ENCODE measurements around the gene SETMAR. TPM values are rescaled to one million over a fixed set of nuclear protein-coding genes. Genes with fewer than 3 reads are reported as not detected.

Gene SETMAR
- total RNA-seq, 2 experiments from 2014 or later = 9.1 to 9.2 TPM

DNA sequence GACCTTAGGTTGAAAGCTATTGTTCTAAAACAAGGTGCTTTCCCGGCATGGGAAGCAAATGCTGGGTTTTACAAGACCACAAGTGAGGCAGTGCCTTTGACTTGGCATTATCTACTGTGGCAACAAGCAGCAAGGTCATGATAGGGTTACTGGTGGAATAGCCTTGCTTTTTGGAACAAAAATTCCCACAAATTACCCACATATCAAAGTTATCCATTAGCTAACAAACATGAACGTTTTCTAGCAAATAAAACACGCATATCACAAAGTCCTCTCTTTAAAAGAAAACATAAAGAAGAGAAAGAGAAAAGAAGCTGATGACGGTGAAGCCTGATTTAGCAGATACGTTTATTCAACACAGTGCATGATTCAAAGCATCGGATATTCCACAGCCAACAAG is 57.6 kb downstream of the SETMAR start:
- Histone ChIP-seq H3K27ac (ENCODE audit: low read depth in 1 of 2, low read length in 2 of 2) (no peak overlapping the region), H3K27me3 (ENCODE audit: control insufficient read depth in 1 of 2, insufficient read depth in 2 of 2, low read length in 2 of 2) (no peaks in the 10 kb centered on the region), H3K9me3 (ENCODE audit: control insufficient read depth in 1 of 2, insufficient read depth in 1 of 2, low read length in 2 of 2) (no peaks in the 10 kb centered on the region), H3K4me1 (ENCODE audit: insufficient read depth, low read length) (no peaks in the 10 kb centered on the region), H3K36me3 (ENCODE audit: insufficient read depth, low read length) (peaks cover 11% of the 10 kb centered on the region), H3K4me3 (ENCODE audit: low read length) (no peak overlapping the region)
- no peaks in the 10 kb centered on the region for H3K27me3 Mint-ChIP-seq
- ChIA-PET CTCF (interaction anchor here (0.6 to 1.3 kb wide), 2 partner anchors 10 to 607 kb away, joined by 3 to 6 read pairs; no protein-coding TSS in a partner anchor), POLR2A (no interaction called here)
- no peak for DNase-seq
- intact Hi-C loops (cut with DNase I, micrococcal nuclease) = no loop called here
- H3K4me1 Mint-ChIP-seq (ENCODE audit: low read depth) = no peaks in the 10 kb centered on the region
- H3K4me3 Mint-ChIP-seq = no peak overlapping the region
- ATAC-seq (ENCODE audit: poor library complexity) = no peak
- H3K9me3 Mint-ChIP-seq = no peaks in the 10 kb centered on the region
- peaks cover 23% of the 10 kb centered on the region for H3K36me3 Mint-ChIP-seq (ENCODE audit: low read depth)
- TF ChIP-seq, protein P1, sequence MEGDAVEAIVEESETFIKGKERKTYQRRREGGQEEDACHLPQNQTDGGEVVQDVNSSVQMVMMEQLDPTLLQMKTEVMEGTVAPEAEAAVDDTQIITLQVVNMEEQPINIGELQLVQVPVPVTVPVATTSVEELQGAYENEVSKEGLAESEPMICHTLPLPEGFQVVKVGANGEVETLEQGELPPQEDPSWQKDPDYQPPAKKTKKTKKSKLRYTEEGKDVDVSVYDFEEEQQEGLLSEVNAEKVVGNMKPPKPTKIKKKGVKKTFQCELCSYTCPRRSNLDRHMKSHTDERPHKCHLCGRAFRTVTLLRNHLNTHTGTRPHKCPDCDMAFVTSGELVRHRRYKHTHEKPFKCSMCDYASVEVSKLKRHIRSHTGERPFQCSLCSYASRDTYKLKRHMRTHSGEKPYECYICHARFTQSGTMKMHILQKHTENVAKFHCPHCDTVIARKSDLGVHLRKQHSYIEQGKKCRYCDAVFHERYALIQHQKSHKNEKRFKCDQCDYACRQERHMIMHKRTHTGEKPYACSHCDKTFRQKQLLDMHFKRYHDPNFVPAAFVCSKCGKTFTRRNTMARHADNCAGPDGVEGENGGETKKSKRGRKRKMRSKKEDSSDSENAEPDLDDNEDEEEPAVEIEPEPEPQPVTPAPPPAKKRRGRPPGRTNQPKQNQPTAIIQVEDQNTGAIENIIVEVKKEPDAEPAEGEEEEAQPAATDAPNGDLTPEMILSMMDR (IDR thresholded peaks at IDR 0.05) = no peak
- no peak overlapping the region for H3K27ac Mint-ChIP-seq

- ChIA-PET CTCF (no interaction called here), POLR2A (no interaction called here)
- Mint-ChIP-seq H3K36me3 (ENCODE audit: low read depth) (peaks cover 23% of the 10 kb centered on the region), H3K27ac (no peak overlapping the region), H3K9me3 (no peaks in the 10 kb centered on the region), H3K4me1 (ENCODE audit: low read depth) (no peaks in the 10 kb centered on the region), H3K27me3 (no peaks in the 10 kb centered on the region), H3K4me3 (no peak overlapping the region)
- intact Hi-C loops (cut with DNase I, micrococcal nuclease) = no loop called here
- Histone ChIP-seq H3K36me3 (ENCODE audit: insufficient read depth, low read length) (peaks cover 11% of the 10 kb centered on the region), H3K4me1 (ENCODE audit: insufficient read depth, low read length) (no peaks in the 10 kb centered on the region), H3K4me3 (ENCODE audit: low read length) (no peak overlapping the region), H3K9me3 (ENCODE audit: control insufficient read depth in 1 of 2, insufficient read depth in 1 of 2, low read length in 2 of 2) (no peaks in the 10 kb centered on the region), H3K27ac (ENCODE audit: low read depth in 1 of 2, low read length in 2 of 2) (no peak overlapping the region), H3K27me3 (ENCODE audit: control insufficient read depth in 1 of 2, insufficient read depth in 2 of 2, low read length in 2 of 2) (no peaks in the 10 kb centered on the region)
- TF ChIP-seq, protein P1 (IDR thresholded peaks at IDR 0.05) = no peak
- ATAC-seq (ENCODE audit: poor library complexity) (no peak), DNase-seq (no peak)
Observed at GRCh38 chr3:4362523-4362922, 59.4 kb downstream of the SETMAR start.

Other genes starting within 250 kb of the SETMAR start
- 1 to 10 TPM; 7.0 to 8.1 TPM for gene SUMF1, start 163.9 kb downstream of the SETMAR start, total RNA-seq
- gene ITPR1, start 190.0 kb downstream of the SETMAR start, total RNA-seq = 10 to 100 TPM; 57.6 to 59.9 TPM